ENCODE results near the gene LAMB1. TPM values are rescaled to one million over a fixed set of nuclear protein-coding genes. Genes with fewer than 3 reads are reported as not detected.

LAMB1 gene
- total and polyA plus RNA-seq, 2 donors from 2014 or later: 140 to 312 TPM

- DNase-seq (no peak), FAIRE-seq (no peak)
- no peak for TF ChIP-seq CTCF (IDR thresholded peaks at IDR 0.05; ENCODE audit: borderline replicate concordance, extremely low read depth, insufficient read depth)
- Histone ChIP-seq H3K4me1 (ENCODE audit: control insufficient read depth in 2 of 3, insufficient read depth in 2 of 3, low read depth in 1 of 3, low read length in 3 of 3) (no peaks in the 10 kb centered on the region), H3K36me3 (ENCODE audit: control insufficient read depth in 2 of 3, insufficient read depth in 3 of 3, low read length in 3 of 3) (peaks cover 6 to 71% (median 51%) of the 10 kb centered on the region in 3 donors), H3K4me3 (ENCODE audit: low read length in 3 of 3) (no peak overlapping the region), H3K9me3 (ENCODE audit: control insufficient read depth in 2 of 3, insufficient read depth in 1 of 3, low read length in 3 of 3) (no peaks in the 10 kb centered on the region), H3K27ac (ENCODE audit: low read depth in 2 of 2, low read length in 2 of 2) (no peak overlapping the region), H3K9ac (ENCODE audit: low read length in 3 of 3) (no peak overlapping the region), H3K27me3 (ENCODE audit: control insufficient read depth, insufficient read depth, low read length) (no peaks in the 10 kb centered on the region)
- intact Hi-C loops (cut with DNase I): no loop called here
Measured at GRCh38 chr7:107907790-107908189, 95.2 kb downstream of the LAMB1 start.

GRCh38 chr7:107902381-107902780 lies 100.6 kb downstream of the LAMB1 start:
- peaks cover 6 to 37% (median 29%) of the 10 kb centered on the region in 3 donors for H3K36me3 ChIP-seq (ENCODE audit: control insufficient read depth in 2 of 3, insufficient read depth in 3 of 3, low read length in 3 of 3)
- intact Hi-C loops (cut with DNase I): no loop called here
- no peak overlapping the region for H3K27ac ChIP-seq (ENCODE audit: low read depth in 2 of 2, low read length in 2 of 2)
- H3K9me3 ChIP-seq (ENCODE audit: control insufficient read depth in 2 of 3, insufficient read depth in 1 of 3, low read length in 3 of 3): no peaks in the 10 kb centered on the region
- no peak overlapping the region for H3K9ac ChIP-seq (ENCODE audit: low read length in 3 of 3)
- no peak for TF ChIP-seq CTCF (IDR thresholded peaks at IDR 0.05; ENCODE audit: borderline replicate concordance, extremely low read depth, insufficient read depth)
- no peak overlapping the region for H3K4me3 ChIP-seq (ENCODE audit: low read length in 3 of 3)
- DNase-seq: no peak
- no peaks in the 10 kb centered on the region for H3K27me3 ChIP-seq (ENCODE audit: control insufficient read depth, insufficient read depth, low read length)
- no peaks in the 10 kb centered on the region for H3K4me1 ChIP-seq (ENCODE audit: control insufficient read depth in 2 of 3, insufficient read depth in 2 of 3, low read depth in 1 of 3, low read length in 3 of 3)
- no peak for FAIRE-seq

- peaks cover 0 to 24% (median 16%) of the 10 kb centered on the region in 3 donors for H3K36me3 ChIP-seq (ENCODE audit: control insufficient read depth in 2 of 3, insufficient read depth in 3 of 3, low read length in 3 of 3)
- intact Hi-C loops (cut with DNase I): no loop called here
Measured at GRCh38 chr7:107900496-107901015, 102.4 kb downstream of the LAMB1 start.

More at GRCh38 chr7:107900496-107901015, 102.4 kb downstream of the LAMB1 start:
- H3K9me3 ChIP-seq (ENCODE audit: control insufficient read depth in 2 of 3, insufficient read depth in 1 of 3, low read length in 3 of 3): no peaks in the 10 kb centered on the region
- no peaks in the 10 kb centered on the region for H3K27me3 ChIP-seq (ENCODE audit: control insufficient read depth, insufficient read depth, low read length)
- DNase-seq: no peak
- no peak for TF ChIP-seq CTCF (IDR thresholded peaks at IDR 0.05; ENCODE audit: borderline replicate concordance, extremely low read depth, insufficient read depth)
- no peak overlapping the region for H3K4me3 ChIP-seq (ENCODE audit: low read length in 3 of 3)
- H3K27ac ChIP-seq (ENCODE audit: low read depth in 2 of 2, low read length in 2 of 2): no peak overlapping the region
- no peaks in the 10 kb centered on the region for H3K4me1 ChIP-seq (ENCODE audit: control insufficient read depth in 2 of 3, insufficient read depth in 2 of 3, low read depth in 1 of 3, low read length in 3 of 3)
- no peak overlapping the region for H3K9ac ChIP-seq (ENCODE audit: low read length in 3 of 3)
- no peak for FAIRE-seq

Measured in kidney (tissue), 14 donors.